ENCODE measurements around the gene TENT4A.

- TF ChIP-seq CTCF (IDR thresholded peaks at IDR 0.05) (no peak), EP300 (IDR thresholded peaks at IDR 0.05; ENCODE audit: low read depth) (no peak), POLR2A (IDR thresholded peaks at IDR 0.05) (no peak), POLR2AphosphoS5 (IDR thresholded peaks at IDR 0.05) (no peak)
Measured at GRCh38 chr5:6733411-6734242, 20.4 kb downstream of the TENT4A start.
